ENCODE results near the gene CEND1.

The CEND1 gene

DNA sequence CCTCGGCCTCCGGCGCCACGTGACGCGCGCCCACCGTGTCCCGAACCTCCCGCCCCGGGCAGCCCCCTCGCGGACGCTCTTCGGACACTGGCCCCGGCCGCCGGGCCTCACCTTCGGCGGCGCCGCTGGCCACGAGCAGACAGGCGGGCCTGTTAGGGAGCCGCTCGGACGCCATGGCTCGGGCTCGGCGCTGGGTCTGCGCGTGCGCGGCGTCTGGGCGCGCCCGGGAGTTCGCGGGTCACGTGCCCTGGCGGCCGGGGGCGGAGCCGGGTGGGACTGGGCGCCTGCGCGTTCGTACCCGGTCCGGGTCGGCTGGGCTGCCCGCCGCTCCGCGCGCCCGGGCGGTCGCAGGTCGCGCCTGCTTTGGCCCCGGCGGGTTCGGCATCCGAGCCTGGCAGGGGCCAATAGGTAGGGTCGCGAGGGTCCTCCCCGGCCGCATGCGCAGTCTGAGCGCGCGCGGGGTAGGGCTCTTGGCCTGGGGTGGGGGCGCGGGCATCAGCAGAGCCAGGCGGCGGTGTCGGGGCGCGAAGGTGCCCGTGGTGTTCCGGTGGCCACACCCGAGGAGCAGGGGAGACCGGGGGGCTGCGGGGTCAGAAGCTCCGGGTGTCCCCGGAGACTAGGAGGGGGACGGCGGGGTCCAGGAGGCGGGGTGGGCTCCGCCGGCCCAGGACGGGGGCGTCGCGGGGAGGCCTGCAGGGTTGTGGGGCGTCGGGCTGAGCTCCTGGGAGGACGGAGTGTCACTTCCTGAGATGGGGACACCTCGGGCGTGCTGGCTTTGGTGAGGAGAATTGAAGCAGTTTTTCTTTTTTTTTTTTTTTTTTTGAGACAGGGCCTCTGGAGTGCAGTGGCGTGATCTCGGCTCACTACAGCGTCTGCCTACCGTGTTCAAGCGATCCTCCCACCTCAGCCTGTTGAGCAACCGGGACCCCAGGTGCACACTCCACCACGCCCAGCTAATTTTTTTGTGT lies 12.3 kb downstream of the CEND1 start, which contains the start of gene GATD1:
TSS of gene GATD1 (minus strand) at position 200 of the 968 bp plus-strand sequence. CDS start at position 175, 25 bp downstream.
- DNase-seq, result no peak

DNA sequence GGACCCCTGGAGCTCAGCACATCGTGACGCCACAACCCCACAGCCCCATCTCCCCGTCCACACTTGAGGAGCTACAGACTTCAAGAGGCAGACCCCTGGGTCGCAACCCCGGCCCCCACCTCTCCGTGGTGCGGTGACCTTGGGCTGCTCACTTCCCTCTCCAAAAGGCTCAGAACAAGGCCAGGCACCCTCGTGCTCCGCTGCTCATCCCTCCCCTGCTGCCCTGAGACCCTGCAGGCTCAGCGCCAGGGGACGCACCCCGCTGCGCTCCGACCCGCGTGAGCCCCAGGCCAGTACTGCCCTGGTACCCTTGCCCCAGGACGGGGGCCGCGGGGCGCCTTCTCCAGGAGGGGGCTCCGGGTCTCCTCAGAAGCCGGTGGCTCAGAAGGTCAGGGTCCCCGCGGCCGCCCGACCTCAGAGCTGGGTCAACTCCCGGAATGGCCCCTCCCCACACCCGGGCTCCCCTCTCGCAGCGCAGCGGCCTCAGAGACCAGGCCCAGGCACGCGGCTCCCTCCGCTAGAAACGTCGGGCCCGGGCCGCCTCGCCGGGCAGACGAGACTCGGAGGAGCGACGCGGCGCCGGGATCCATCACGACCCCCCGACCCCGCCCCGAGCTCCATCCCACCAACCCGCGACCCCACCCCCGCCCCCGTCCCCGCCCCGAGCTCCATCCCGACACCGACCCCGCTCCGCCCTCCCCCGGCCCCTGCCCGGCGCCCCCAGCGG lies 13.2 kb downstream of the CEND1 start:
- no peak for DNase-seq

GRCh38 chr11:776263-776560 lies 13.7 kb downstream of the CEND1 start:
- no peak for DNase-seq

DNA sequence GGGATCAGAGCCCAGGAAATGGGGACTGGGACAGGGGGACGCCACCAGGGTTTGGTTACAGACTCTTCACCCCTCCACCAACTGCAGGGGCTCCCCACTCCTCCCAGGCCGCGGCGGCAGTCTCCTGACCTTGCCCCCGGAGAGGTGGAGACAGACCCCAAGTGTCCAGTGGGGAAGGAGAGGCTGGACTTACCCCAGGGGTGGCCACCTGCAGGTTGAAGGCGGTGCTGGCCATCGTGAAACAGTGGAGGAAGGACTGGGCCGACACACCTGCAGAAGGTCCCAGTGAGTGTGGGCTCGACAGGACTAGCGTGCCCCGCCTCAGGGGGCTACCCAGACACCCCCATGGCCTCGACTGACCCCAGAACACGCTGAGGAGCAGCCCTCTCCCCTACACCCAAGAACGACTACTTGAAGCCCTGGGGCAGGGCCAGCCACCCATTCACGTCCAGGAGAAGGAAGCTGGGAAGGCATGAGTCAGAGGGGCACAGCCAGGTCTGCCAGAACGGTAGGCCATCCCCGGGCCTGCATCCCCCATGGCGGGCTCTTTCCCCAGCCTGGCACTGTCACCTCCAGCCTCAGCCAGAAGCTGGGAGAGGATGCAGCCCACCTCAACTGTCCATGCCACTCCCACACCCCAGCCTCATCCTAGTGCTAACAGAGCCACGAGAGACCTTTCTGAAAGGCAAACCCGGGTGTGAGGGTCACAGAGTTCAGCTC lies 14.9 kb downstream of the CEND1 start:
- no peak for DNase-seq

- DNase-seq, result no peak
Observed at GRCh38 chr11:773830-774229, 16.1 kb downstream of the CEND1 start.

DNA sequence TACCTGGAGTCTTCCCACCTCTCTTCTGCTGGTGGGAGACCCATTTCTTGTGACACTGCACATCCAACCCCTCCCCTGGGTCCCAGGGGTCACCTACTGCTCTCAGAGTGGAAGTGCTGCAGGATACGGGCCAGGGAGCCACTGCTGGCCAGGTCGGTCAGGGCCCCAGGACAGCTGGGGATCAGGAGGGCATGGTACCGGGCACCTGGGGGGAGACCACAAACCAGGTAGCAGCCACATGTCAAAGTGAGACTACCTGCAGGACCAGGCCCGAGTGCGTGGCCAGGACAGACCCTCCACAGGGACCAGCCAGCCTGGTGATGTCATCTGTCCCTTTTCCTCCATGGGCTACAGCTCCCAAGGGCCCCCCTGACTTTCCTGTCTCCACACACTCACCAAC lies 16.5 kb downstream of the CEND1 start:
- DNase-seq, result no peak

DNA sequence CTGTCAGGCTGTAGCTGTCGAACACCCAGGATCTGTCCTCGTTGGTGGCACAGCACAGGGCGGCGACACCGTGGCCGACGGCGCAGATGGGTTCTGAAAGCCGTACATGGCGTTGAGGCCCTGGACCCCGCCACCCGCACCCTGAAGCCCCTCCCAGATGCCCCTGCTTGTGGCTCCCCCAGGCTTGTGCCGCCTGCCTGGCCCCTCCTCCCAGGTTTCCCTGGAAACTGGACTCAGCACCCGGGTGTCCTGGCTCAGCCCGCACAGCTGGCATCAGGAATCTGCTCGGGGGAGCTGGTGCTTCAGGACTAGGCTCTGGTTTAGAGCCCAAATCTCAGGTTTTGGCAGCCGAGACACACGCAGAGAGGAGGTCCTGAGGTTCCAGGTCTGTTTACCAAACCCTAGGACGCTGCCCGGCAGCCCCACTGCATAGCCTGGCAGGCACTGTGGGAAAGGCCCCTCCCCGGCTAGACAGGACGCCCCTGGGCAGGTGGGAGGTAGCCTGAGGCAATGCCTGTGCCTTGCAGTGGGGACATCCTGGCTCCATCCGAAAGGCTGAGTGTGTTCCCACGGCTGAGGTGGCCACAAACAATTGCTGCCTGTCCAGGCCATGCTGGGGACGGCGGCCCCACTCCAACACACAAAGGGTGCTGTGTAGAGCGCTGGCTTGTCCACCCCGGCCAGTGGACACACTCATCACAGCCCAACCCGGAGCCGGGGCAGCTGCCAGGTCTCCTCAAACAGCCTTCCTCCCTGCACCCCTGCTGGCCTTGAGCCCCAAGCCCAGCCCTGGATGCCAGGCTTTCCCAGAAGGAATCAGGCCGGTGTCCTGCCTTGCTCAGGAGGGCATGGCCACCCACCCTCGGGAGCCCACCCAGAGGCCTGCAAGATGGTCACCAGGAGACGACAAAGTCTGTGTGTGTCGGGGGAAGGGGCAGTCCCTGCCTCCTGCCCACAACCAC lies 17.2 kb downstream of the CEND1 start:
- DNase-seq, result no peak

DNA sequence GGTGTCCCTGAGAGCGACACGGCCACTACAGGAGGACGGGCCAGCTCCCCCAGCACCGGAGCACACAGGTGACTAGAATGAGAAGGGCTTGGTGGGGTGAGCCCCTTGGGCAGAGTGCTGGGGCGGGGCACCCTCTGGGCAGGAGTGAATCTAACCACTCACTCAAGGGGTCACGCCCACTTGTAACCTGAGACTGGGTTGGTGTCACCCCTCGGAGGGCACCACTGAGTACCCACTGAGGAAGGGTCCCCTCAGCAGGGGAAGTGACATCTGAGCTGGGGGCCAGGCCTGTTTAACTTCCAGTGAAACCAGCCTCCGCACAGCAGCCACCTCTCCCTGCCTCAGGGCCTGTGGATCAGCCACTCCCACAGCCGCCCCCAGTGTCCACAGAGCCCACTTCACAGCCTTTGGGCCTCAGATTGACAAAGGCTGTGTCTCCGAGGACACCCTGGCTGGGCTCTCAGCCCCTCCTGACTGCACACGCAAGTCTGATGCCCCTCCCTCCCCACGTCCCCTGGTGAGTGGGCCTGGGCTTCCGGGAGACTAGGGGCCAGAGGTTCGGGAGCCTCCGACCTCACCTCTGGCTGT lies 18.2 kb downstream of the CEND1 start:
- no peak for DNase-seq

DNA sequence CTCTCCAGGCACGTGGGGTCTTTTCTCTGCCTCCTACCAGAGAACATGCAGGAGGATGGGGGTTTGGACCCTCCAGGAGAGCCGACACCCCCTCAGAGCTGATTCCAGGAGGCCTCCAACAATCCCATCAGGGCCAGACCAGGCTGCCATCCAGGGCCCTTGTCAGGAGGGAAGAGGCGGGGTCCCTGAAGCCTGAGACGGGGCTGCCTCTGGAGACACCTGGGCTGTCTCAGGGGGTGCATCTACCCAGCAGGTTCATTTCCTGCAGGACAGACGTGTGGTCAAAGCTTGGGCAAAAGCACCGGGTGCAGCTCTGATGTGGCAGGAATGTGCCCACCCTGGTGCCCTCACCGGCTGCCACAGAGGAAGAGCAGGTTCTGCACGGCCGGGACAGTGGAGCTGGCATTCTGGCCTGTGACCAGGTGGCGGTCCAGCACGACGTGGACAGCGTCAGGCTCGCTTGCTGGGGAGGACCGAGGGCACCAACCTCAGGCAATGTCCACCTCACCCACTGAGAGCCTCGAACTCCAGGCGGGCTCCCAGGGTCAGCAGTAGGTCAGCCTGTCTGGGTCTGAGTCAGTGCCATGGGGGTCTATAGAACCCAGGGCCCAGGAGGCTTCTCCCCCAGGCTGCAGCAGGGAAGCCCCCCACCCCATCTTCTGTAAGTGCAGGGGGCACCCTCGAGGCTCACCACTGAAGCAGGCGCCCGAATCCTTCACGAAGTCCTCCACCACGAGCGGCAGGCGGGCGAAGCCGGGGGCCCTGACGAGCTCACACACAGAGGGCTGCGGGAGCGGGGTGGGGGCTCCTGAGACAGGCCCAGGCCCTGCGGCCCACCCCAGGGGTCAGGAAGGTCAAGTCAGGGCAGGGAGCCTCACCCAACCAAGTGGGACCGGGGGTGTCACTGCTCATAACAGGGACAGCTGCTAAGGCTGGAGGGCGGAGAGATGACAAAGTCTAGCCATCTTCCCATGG lies 19.0 kb downstream of the CEND1 start:
- no peak for DNase-seq

GRCh38 chr11:769887-770641 lies 19.8 kb downstream of the CEND1 start:
- no peak for DNase-seq

GRCh38 chr11:767238-767637 lies 22.7 kb downstream of the CEND1 start:
- no peak for DNase-seq

DNA sequence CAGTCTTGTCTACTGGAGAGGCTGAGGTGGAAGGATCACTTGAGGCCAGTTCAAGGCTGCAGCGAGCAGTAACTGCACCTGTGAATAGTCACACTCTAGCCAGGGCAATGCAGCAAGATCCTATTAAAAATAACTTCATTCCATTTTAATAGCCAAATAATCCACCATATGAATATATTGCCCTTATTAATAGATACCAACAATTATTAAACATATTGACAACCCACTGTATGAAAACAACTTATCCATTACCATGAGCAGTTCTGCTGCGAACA lies 23.0 kb downstream of the CEND1 start:
- DNase-seq, result no peak

- DNase-seq, result no peak
Observed at GRCh38 chr11:766106-766935, 23.6 kb downstream of the CEND1 start.

- DNase-seq, result no peak
Observed at GRCh38 chr11:765802-766091, 24.1 kb downstream of the CEND1 start.

- DNase-seq, result no peak
Observed at GRCh38 chr11:765025-765801, 24.7 kb downstream of the CEND1 start.

GRCh38 chr11:764322-765024 lies 25.4 kb downstream of the CEND1 start:
- DNase-seq, result no peak

GRCh38 chr11:763549-764321 lies 26.2 kb downstream of the CEND1 start:
- DNase-seq, result no peak

Measured in DMS 273 treated with DMSO at 0.1 percent for 48 hours (cell line).